HFFc6 (cell line): ENCODE results near the gene TAS2R46. TPM values are rescaled to one million over a fixed set of nuclear protein-coding genes. Genes with fewer than 3 reads are reported as not detected.

Experiments used
- DNase-seq: peaks from one replicate; pipeline ENCODE4 v3.0.0-alpha.2; 2018
- H3K27ac Mint-ChIP-seq: 2 replicates; pipeline ENCODE4 v1.8.0; 2020; ENCODE audit warnings: mild to moderate bottlenecking, mixed read lengths
- H3K27me3 Mint-ChIP-seq: 2 replicates; pipeline ENCODE4 v1.8.0; 2021; ENCODE audit warnings: mild to moderate bottlenecking, moderate library complexity, mixed read lengths; ENCODE audit not compliant: insufficient read depth
- H3K36me3 Mint-ChIP-seq: 2 replicates; pipeline ENCODE4 v1.8.0; 2021; ENCODE audit warnings: low read depth, mixed read lengths
- H3K4me1 Mint-ChIP-seq: 2 replicates; pipeline ENCODE4 v1.8.0; 2020; ENCODE audit warnings: low read depth, mixed read lengths
- H3K4me3 Mint-ChIP-seq: 2 replicates; pipeline ENCODE4 v1.8.0; 2020; ENCODE audit warnings: mild to moderate bottlenecking, moderate library complexity, mixed read lengths
- H3K9me3 Mint-ChIP-seq: 2 replicates; pipeline ENCODE4 v1.8.0; 2020; ENCODE audit warnings: mild to moderate bottlenecking, mixed read lengths
- total RNA-seq, 6 experiments: library from RNA; stranded (reverse); fragmentation: NEBNext Ultra II Directional; extraction: Animal tissue kit (Norgen Biotek cat#: 25700); gene quantifications; 2 replicates in 1 of 6; 3 replicates in 5 of 6; pipeline ENCODE4 v1.2.3, GENCODE V29; 2021
- TF ChIP-seq, protein P1 (sequence below): fragments of 200-600 bp; sonication (generic); IDR thresholded peaks from 2 replicates; pipeline ENCODE4 v1.5.0; 2021; ENCODE audit warnings: antibody characterized with exemption, mild to moderate bottlenecking

TAS2R46 gene
- total RNA-seq, 6 experiments from 2014 or later, result 0.22 to 0.48 (median 0.35) TPM; not detected in 3

DNA sequence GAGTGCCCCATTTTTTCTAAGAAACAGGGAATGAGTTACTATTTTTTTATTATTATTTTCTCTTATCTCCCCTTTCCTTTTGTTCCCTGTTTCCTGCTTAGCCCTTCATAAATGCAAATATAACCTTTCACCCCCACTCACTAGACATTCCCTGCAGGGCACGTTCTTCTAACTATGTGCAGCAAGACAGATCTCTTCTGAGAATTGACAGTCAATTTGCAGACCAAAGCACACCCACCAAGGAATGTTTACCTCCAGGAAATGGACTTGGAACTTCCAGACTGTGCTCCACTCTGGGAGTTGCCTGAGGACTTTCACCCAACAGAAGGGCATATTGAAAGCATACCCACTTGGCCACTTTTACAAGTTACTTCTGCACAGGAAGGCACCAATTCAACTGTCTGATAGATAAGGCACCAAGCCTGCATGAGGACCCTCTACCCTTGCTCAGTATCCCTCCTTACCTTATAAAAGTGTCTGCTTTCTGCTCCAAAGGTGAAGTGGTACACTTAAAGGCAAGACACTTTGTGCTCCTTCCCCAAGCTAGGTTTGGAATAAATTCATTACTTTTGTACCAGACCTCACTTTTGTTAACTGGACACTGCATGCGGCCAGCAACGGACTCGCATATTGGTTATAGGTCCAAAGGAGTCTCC is 46.2 kb downstream of the TAS2R46 start:
- H3K4me1 Mint-ChIP-seq, result peaks cover 11% of the 10 kb centered on the region
- H3K27me3 Mint-ChIP-seq, result no peaks in the 10 kb centered on the region
- TF ChIP-seq, protein P1, sequence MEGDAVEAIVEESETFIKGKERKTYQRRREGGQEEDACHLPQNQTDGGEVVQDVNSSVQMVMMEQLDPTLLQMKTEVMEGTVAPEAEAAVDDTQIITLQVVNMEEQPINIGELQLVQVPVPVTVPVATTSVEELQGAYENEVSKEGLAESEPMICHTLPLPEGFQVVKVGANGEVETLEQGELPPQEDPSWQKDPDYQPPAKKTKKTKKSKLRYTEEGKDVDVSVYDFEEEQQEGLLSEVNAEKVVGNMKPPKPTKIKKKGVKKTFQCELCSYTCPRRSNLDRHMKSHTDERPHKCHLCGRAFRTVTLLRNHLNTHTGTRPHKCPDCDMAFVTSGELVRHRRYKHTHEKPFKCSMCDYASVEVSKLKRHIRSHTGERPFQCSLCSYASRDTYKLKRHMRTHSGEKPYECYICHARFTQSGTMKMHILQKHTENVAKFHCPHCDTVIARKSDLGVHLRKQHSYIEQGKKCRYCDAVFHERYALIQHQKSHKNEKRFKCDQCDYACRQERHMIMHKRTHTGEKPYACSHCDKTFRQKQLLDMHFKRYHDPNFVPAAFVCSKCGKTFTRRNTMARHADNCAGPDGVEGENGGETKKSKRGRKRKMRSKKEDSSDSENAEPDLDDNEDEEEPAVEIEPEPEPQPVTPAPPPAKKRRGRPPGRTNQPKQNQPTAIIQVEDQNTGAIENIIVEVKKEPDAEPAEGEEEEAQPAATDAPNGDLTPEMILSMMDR, result no peak
- no peak overlapping the region for H3K27ac Mint-ChIP-seq
- H3K36me3 Mint-ChIP-seq, result peaks cover 7% of the 10 kb centered on the region; the same call in 1 of the 2 replicates
- H3K4me3 Mint-ChIP-seq, result no peak overlapping the region
- DNase-seq, result no peak
- H3K9me3 Mint-ChIP-seq, result no peaks in the 10 kb centered on the region

DNA sequence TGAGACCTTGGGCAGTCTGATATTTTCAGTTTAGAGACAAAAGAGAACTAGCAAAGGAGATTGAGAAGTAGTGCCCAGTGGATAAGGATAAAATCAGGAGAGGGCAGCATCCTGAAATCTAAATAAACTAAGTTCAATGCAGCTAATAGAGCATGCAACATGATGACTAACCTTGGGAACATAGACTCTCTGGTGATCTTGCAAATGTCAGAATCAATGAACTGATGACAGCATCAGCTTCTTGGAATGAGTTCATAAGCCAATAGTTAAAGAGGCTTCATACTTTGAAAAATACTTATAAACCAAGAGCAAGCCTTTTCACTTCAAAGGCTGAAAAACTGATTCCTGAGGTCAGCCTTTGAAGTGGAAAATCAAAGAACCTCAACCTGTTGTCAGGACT is 47.9 kb downstream of the TAS2R46 start:
- Mint-ChIP-seq H3K27ac (no peak overlapping the region), H3K27me3 (no peaks in the 10 kb centered on the region)

More for the DNA sequence above, 47.9 kb downstream of the TAS2R46 start:
- TF ChIP-seq, protein P1, result no peak
- Mint-ChIP-seq H3K4me3 (no peak overlapping the region), H3K9me3 (no peaks in the 10 kb centered on the region), H3K4me1 (peaks cover 11% of the 10 kb centered on the region), H3K36me3 (peaks cover 7% of the 10 kb centered on the region; the same call in 1 of the 2 replicates)
- peak; percentile 30 for DNase-seq

Other genes with a start within 250 kb of the TAS2R46 start
- gene TAS2R10, start 235.9 kb downstream of the TAS2R46 start, total RNA-seq, result under 1 TPM in 2 of 6 experiments, not detected in 4; 0.16 to 0.18 TPM
- 1 to 10 TPM in 5 of 6 experiments, not detected in 1; 1.0 to 1.3 (median 1.2) TPM for gene PRR4, start 212.8 kb downstream of the TAS2R46 start, total RNA-seq
- gene PRH1, start 178.0 kb downstream of the TAS2R46 start, total RNA-seq, result 1 to 10 TPM; 4.2 to 8.2 (median 6.4) TPM
- under 1 TPM in 4 of 6 experiments, not detected in 2; 0.17 to 0.23 (median 0.18) TPM for gene TAS2R13, start 152.7 kb downstream of the TAS2R46 start, total RNA-seq
- not detected for gene PRH2, start 133.1 kb downstream of the TAS2R46 start, total RNA-seq
- 1 to 10 TPM; 1.1 to 1.6 (median 1.5) TPM for gene TAS2R14, start 123.0 kb downstream of the TAS2R46 start, total RNA-seq
- under 1 TPM in 4 of 6 experiments, not detected in 2; 0.19 to 0.32 (median 0.22) TPM for gene TAS2R50, start 75.4 kb downstream of the TAS2R46 start, total RNA-seq
- gene TAS2R20, start 64.0 kb downstream of the TAS2R46 start, total RNA-seq, result under 1 TPM; 0.18 to 0.47 (median 0.31) TPM
- under 1 TPM; 0.28 to 0.97 (median 0.52) TPM for gene TAS2R19, start 39.7 kb downstream of the TAS2R46 start, total RNA-seq
- 1 to 10 TPM in 1 of 6 experiments, under 1 TPM in 5; 0.43 to 1.2 (median 0.63) TPM for gene TAS2R31, start 30.9 kb downstream of the TAS2R46 start, total RNA-seq
- gene TAS2R43, start 30.0 kb upstream of the TAS2R46 start, total RNA-seq, result not detected
- under 1 TPM; 0.26 to 0.46 (median 0.32) TPM for gene TAS2R30, start 72.3 kb upstream of the TAS2R46 start, total RNA-seq
- gene SMIM10L1, start 108.9 kb upstream of the TAS2R46 start, total RNA-seq, result 10 to 100 TPM; 11.7 to 13.7 (median 13.1) TPM
- gene TAS2R42, start 124.6 kb upstream of the TAS2R46 start, total RNA-seq, result not detected
- not detected for gene PRB3, start 207.4 kb upstream of the TAS2R46 start, total RNA-seq
- not detected for gene PRB4, start 248.1 kb upstream of the TAS2R46 start, total RNA-seq